B cell (primary cell): ENCODE results near the gene FBN2.

Experiments used
- EZH2 ChIP-seq: IDR thresholded peaks from 2 replicates; pipeline ENCODE4 v1.6.1; 2012; ENCODE audit warnings: borderline replicate concordance, low read depth, mild to moderate bottlenecking, moderate library complexity, low read length; ENCODE audit not compliant: insufficient read depth, poor library complexity, severe bottlenecking
- TF ChIP-seq, protein P1 (sequence below): fragments of 200-600 bp; IDR thresholded peaks from one replicate; pipeline ENCODE4 v1.8.0; 2022; ENCODE audit warnings: antibody characterized with exemption, mild to moderate bottlenecking

DNA sequence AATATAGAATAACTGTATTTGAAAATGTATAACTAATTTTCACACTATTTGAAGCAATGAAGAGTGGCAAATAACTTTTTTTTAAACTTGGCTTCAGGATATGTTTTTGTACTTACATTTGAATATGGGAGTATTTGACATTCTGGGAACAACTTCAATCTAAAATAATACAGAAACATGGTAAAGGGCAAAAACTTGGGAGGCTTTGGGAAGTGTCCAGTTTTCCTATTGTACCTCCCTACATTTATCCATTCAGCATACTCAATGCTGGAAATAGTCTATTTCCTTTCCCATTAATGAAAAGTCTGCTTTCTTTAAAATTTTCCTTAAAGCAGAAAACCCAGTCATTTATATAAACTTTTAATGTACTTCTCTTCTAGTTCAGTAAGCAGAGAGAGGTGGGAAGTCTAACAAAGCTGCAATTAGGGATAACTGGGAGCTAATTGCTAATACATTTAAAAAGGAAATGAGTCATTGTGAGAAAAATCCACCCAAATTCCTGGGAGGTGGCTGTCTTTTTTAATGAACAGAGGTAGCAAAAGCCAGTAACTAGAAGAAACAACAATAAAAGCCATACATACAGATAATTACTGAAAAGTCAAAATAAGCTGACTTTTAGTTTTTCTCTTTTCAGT, 128.8 kb downstream of the FBN2 start:
- TF ChIP-seq, protein P1, sequence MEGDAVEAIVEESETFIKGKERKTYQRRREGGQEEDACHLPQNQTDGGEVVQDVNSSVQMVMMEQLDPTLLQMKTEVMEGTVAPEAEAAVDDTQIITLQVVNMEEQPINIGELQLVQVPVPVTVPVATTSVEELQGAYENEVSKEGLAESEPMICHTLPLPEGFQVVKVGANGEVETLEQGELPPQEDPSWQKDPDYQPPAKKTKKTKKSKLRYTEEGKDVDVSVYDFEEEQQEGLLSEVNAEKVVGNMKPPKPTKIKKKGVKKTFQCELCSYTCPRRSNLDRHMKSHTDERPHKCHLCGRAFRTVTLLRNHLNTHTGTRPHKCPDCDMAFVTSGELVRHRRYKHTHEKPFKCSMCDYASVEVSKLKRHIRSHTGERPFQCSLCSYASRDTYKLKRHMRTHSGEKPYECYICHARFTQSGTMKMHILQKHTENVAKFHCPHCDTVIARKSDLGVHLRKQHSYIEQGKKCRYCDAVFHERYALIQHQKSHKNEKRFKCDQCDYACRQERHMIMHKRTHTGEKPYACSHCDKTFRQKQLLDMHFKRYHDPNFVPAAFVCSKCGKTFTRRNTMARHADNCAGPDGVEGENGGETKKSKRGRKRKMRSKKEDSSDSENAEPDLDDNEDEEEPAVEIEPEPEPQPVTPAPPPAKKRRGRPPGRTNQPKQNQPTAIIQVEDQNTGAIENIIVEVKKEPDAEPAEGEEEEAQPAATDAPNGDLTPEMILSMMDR = no peak
- no peak for TF ChIP-seq EZH2
